Gastrocnemius medialis (tissue), 4 donors: ENCODE measurements around the gene OPA1.

Experiments used
- CTCF ChIP-seq, 5 experiments: fragments of 450-650 bp in 3 of 5; fragments of 200-600 bp in 2 of 5; sonication (generic) in 2 of 5; IDR thresholded peaks in 4 of 5; conservative IDR thresholded peaks in 1 of 5; 1 replicate in 4 of 5; 2 replicates in 1 of 5; pipeline ENCODE4 v1.5.1; 2016 to 2019; ENCODE audit warnings: antibody characterized with exemption in 5 of 5, mild to moderate bottlenecking in 3 of 5, moderate library complexity in 3 of 5
- POLR2A ChIP-seq, 2 donors: fragments of 450-650 bp; IDR thresholded peaks; one replicate each; pipeline ENCODE4 v1.6.1; 2017; ENCODE audit warnings: antibody characterized with exemption in 2 of 2, mild to moderate bottlenecking in 2 of 2, moderate library complexity in 2 of 2

GRCh38 chr3:193704431-193704830 is 111.4 kb downstream of the OPA1 start:
- TF ChIP-seq POLR2A (IDR thresholded peaks at IDR 0.05) (no peak), CTCF (IDR thresholded peaks at IDR 0.05 in 4 of 5, conservative IDR thresholded peaks at IDR 0.05 in 1 of 5) (no peak)
